Neural cell (in vitro differentiated cells): ENCODE measurements around the gene PDZD4.

ENCODE experiments used
- EP300 ChIP-seq: fragments of 450-650 bp; conservative IDR thresholded peaks from 2 replicates; pipeline ENCODE4 v1.6.1; 2014; ENCODE audit warnings: antibody characterized with exemption, mild to moderate bottlenecking, moderate library complexity; ENCODE audit not compliant: poor library complexity, severe bottlenecking
- EZH2 ChIP-seq: fragments of 200-600, 300-800 bp; shearing (Covaris generic), sonication (generic); IDR thresholded peaks from 2 replicates; pipeline ENCODE4 v1.6.1; 2014; ENCODE audit warnings: antibody characterized with exemption, low read length, borderline replicate concordance, mild to moderate bottlenecking; ENCODE audit not compliant: insufficient read depth, poor library complexity, severe bottlenecking
- TF ChIP-seq, protein P1 (sequence below): fragments of 450-650 bp; IDR thresholded peaks from 2 replicates; pipeline ENCODE4 v1.5.1; 2014; ENCODE audit warnings: antibody characterized with exemption, mild to moderate bottlenecking, moderate library complexity; ENCODE audit not compliant: poor library complexity, severe bottlenecking
- TF ChIP-seq, protein P2 (sequence below): IDR thresholded peaks from 2 replicates; pipeline ENCODE4 v1.6.1; 2012; ENCODE audit warnings: borderline replicate concordance

DNA sequence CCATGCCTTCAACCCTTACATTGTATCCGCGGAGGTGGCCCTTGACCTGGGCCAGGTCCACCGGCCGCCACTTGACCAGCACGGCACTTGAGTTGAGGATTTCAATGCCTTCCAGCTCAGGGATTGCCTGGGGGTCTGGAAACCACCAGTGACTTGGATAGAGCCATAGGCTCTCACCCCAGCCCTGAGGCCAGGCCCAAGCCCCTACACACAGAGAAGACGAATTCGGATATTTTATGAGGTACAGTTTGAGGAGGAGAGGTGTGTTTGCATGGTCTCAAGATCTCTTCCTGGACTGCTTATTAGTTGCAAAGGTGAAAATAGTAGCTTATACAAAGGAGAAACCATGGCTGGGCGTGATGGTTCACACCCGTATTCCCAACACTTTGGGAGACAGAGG, 35.3 kb upstream of the PDZD4 start:
- TF ChIP-seq, protein P1, sequence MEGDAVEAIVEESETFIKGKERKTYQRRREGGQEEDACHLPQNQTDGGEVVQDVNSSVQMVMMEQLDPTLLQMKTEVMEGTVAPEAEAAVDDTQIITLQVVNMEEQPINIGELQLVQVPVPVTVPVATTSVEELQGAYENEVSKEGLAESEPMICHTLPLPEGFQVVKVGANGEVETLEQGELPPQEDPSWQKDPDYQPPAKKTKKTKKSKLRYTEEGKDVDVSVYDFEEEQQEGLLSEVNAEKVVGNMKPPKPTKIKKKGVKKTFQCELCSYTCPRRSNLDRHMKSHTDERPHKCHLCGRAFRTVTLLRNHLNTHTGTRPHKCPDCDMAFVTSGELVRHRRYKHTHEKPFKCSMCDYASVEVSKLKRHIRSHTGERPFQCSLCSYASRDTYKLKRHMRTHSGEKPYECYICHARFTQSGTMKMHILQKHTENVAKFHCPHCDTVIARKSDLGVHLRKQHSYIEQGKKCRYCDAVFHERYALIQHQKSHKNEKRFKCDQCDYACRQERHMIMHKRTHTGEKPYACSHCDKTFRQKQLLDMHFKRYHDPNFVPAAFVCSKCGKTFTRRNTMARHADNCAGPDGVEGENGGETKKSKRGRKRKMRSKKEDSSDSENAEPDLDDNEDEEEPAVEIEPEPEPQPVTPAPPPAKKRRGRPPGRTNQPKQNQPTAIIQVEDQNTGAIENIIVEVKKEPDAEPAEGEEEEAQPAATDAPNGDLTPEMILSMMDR = no peak
- TF ChIP-seq, protein P2, sequence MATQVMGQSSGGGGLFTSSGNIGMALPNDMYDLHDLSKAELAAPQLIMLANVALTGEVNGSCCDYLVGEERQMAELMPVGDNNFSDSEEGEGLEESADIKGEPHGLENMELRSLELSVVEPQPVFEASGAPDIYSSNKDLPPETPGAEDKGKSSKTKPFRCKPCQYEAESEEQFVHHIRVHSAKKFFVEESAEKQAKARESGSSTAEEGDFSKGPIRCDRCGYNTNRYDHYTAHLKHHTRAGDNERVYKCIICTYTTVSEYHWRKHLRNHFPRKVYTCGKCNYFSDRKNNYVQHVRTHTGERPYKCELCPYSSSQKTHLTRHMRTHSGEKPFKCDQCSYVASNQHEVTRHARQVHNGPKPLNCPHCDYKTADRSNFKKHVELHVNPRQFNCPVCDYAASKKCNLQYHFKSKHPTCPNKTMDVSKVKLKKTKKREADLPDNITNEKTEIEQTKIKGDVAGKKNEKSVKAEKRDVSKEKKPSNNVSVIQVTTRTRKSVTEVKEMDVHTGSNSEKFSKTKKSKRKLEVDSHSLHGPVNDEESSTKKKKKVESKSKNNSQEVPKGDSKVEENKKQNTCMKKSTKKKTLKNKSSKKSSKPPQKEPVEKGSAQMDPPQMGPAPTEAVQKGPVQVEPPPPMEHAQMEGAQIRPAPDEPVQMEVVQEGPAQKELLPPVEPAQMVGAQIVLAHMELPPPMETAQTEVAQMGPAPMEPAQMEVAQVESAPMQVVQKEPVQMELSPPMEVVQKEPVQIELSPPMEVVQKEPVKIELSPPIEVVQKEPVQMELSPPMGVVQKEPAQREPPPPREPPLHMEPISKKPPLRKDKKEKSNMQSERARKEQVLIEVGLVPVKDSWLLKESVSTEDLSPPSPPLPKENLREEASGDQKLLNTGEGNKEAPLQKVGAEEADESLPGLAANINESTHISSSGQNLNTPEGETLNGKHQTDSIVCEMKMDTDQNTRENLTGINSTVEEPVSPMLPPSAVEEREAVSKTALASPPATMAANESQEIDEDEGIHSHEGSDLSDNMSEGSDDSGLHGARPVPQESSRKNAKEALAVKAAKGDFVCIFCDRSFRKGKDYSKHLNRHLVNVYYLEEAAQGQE = no peak
- TF ChIP-seq EP300 (no peak), EZH2 (no peak)
